ENCODE results near the gene MAP3K9.

The MAP3K9 gene

GRCh38 chr14:70810621-70811020, 1.3 kb upstream of the MAP3K9 start:
- ATAC-seq = no peak
- no peak for TF ChIP-seq TOX (CRISPR knock-in tag; IDR thresholded peaks at IDR 0.05; ENCODE audit: borderline replicate concordance)
- no peak for TF ChIP-seq ISL1 (CRISPR knock-in tag; IDR thresholded peaks at IDR 0.05)
- TF ChIP-seq ZNF70 (CRISPR knock-in tag; IDR thresholded peaks at IDR 0.05) = no peak
- TF ChIP-seq PATZ1 (CRISPR knock-in tag; IDR thresholded peaks at IDR 0.05; ENCODE audit: borderline replicate concordance) = no peak
- no peak for TF ChIP-seq ZC3H10 (CRISPR knock-in tag; IDR thresholded peaks at IDR 0.05)
- TF ChIP-seq CSDC2 (CRISPR knock-in tag; IDR thresholded peaks at IDR 0.05) = no peak
- no peak for TF ChIP-seq ZFP3 (CRISPR knock-in tag; IDR thresholded peaks at IDR 0.05)

- TF ChIP-seq CSRNP3 (CRISPR knock-in tag; IDR thresholded peaks at IDR 0.05) (no peak), TCF4 (CRISPR knock-in tag; IDR thresholded peaks at IDR 0.05; ENCODE audit: borderline replicate concordance) (no peak), ARNTL (CRISPR knock-in tag; IDR thresholded peaks at IDR 0.05; ENCODE audit: borderline replicate concordance, low read depth) (no peak), ZFP3 (CRISPR knock-in tag; IDR thresholded peaks at IDR 0.05) (0 out of 2 replicates have a peak, but pooled peaks have one; percentile 10), ESRRG (CRISPR knock-in tag; IDR thresholded peaks at IDR 0.05) (no peak)
- ATAC-seq = peak; percentile 19
These were observed 693 bp downstream of the MAP3K9 start for GRCh38 chr14:70808416-70809224.

GRCh38 chr14:70807898-70808415, 1.4 kb downstream of the MAP3K9 start:
- TF ChIP-seq ARNTL (CRISPR knock-in tag; IDR thresholded peaks at IDR 0.05; ENCODE audit: borderline replicate concordance, low read depth) (no peak), BACH2 (CRISPR knock-in tag; IDR thresholded peaks at IDR 0.05; ENCODE audit: borderline replicate concordance) (no peak), POU6F1 (CRISPR knock-in tag; IDR thresholded peaks at IDR 0.05; ENCODE audit: borderline replicate concordance, low read depth) (no peak), OSR1 (CRISPR knock-in tag; IDR thresholded peaks at IDR 0.05) (no peak), CSDC2 (CRISPR knock-in tag; IDR thresholded peaks at IDR 0.05) (no peak)
- no peak for ATAC-seq

GRCh38 chr14:70804556-70805162, 4.7 kb downstream of the MAP3K9 start:
- ATAC-seq = no peak
- TF ChIP-seq ZFP30 (CRISPR knock-in tag; IDR thresholded peaks at IDR 0.05) (no peak), ESRRG (CRISPR knock-in tag; IDR thresholded peaks at IDR 0.05) (no peak), POU6F1 (CRISPR knock-in tag; IDR thresholded peaks at IDR 0.05; ENCODE audit: borderline replicate concordance, low read depth) (no peak), PATZ1 (CRISPR knock-in tag; IDR thresholded peaks at IDR 0.05; ENCODE audit: borderline replicate concordance) (no peak), ZC3H10 (CRISPR knock-in tag; IDR thresholded peaks at IDR 0.05) (no peak), BACH2 (CRISPR knock-in tag; IDR thresholded peaks at IDR 0.05; ENCODE audit: borderline replicate concordance) (no peak), ISL1 (CRISPR knock-in tag; IDR thresholded peaks at IDR 0.05) (no peak), TSHZ2 (CRISPR knock-in tag; IDR thresholded peaks at IDR 0.05) (no peak), ARNTL (CRISPR knock-in tag; IDR thresholded peaks at IDR 0.05; ENCODE audit: borderline replicate concordance, low read depth) (no peak), ZNF8 (CRISPR knock-in tag; IDR thresholded peaks at IDR 0.05) (no peak), OSR1 (CRISPR knock-in tag; IDR thresholded peaks at IDR 0.05) (no peak), TCF4 (CRISPR knock-in tag; IDR thresholded peaks at IDR 0.05; ENCODE audit: borderline replicate concordance) (no peak), ZNF565 (CRISPR knock-in tag; conservative IDR thresholded peaks at IDR 0.05; ENCODE audit: low read depth) (no peak), RARB (CRISPR knock-in tag; IDR thresholded peaks at IDR 0.05) (no peak), PPARA (CRISPR knock-in tag; IDR thresholded peaks at IDR 0.05; ENCODE audit: borderline replicate concordance) (no peak)
